ENCODE results near the gene LSP1.
"Not testable (repeated sequence)": the region's sequence is repeated elsewhere in the genome, so short reads cannot be mapped to it uniquely, and the experiment has no call there.

GRCh38 chr11:1873813-1874150 is 20.9 kb downstream of the LSP1 start:
- TF ChIP-seq CTCF (IDR thresholded peaks at IDR 0.05 in 8 of 11, conservative IDR thresholded peaks at IDR 0.05 in 3 of 11); POLR2AphosphoS5 (IDR thresholded peaks at IDR 0.05); POLR2A (IDR thresholded peaks at IDR 0.05): not testable (repeated sequence)
